Retinal pigment epithelial cell (primary cell): ENCODE measurements around the gene PCARE.
"Not testable (repeated sequence)": the region's sequence is repeated elsewhere in the genome, so short reads cannot be mapped to it uniquely, and the experiment has no call there.

Experiments used
- DNase-seq: peaks from one replicate; pipeline ENCODE4 v3.0.0-alpha.2; 2010; ENCODE audit warnings: low read depth
- H3K4me3 ChIP-seq: 2 replicates; pipeline ENCODE4 v1.5.1; 2011; ENCODE audit warnings: mild to moderate bottlenecking, low read length, control low read depth, moderate library complexity
- CTCF ChIP-seq: conservative IDR thresholded peaks from 2 replicates; pipeline ENCODE4 v1.5.1; 2011; ENCODE audit warnings: low read depth, low read length, control low read depth, inconsistent platforms

Gene PCARE

DNA sequence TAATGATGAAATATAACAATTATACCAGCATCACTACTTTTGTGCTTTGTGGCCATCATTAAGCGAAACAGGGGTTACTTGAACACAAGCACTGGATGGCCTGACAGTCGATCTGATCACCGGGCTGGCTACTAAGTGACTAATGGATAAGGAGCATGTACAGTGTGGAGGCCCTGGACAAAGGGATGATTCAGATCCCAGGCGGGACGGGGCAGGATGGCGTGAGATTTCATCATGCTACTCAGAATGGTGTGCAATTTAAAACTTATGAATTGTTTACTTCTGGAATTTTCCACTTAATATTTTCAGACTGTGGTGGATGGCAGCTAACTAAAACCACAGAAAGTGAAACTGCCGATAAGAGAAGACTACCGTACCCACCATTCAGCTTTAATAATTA lies 33.9 kb upstream of the PCARE start:
- DNase-seq, result peak; percentile 85
- no peak overlapping the region for H3K4me3 ChIP-seq
- TF ChIP-seq CTCF, result no peak

- DNase-seq, result not testable (repeated sequence)
Measured at GRCh38 chr2:29107547-29107946, 33.2 kb upstream of the PCARE start.

GRCh38 chr2:29106980-29107388 lies 32.7 kb upstream of the PCARE start:
- TF ChIP-seq CTCF, result no peak
- H3K4me3 ChIP-seq, result no peak overlapping the region
- peak; percentile 95 for DNase-seq

More at GRCh38 chr2:29107547-29107946, 33.2 kb upstream of the PCARE start:
- H3K4me3 ChIP-seq, result not testable (repeated sequence)

DNA sequence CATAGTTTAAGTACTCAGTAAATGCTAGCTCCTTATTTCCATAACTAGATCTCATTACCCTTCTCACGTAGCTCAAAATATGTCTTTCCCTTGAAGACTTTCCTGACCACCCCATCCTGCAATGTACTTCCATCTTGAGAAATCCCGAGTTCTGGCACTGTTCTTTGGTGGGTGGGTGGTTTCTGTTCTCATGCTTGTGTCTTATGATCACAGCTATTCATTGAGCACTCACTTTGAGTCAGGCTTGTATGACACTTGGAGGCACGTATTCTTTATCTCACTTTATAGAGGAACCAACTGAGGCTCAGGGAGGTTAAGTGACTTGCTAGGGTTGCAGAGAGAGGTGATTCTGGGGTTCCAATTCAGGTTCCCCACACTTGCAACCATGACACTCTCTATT lies 31.9 kb upstream of the PCARE start:
- no peak overlapping the region for H3K4me3 ChIP-seq
- DNase-seq, result no peak
- TF ChIP-seq CTCF, result no peak

- no peak for DNase-seq
- TF ChIP-seq CTCF, result no peak
- H3K4me3 ChIP-seq, result no peak overlapping the region
Measured at GRCh38 chr2:29105375-29105774, 31.1 kb upstream of the PCARE start.

GRCh38 chr2:29104688-29105087 lies 30.4 kb upstream of the PCARE start:
- DNase-seq, result no peak
- H3K4me3 ChIP-seq, result no peak overlapping the region
- TF ChIP-seq CTCF, result no peak

GRCh38 chr2:29100564-29100963 lies 26.2 kb upstream of the PCARE start:
- H3K4me3 ChIP-seq, result no peak overlapping the region
- no peak for TF ChIP-seq CTCF
- no peak for DNase-seq

DNA sequence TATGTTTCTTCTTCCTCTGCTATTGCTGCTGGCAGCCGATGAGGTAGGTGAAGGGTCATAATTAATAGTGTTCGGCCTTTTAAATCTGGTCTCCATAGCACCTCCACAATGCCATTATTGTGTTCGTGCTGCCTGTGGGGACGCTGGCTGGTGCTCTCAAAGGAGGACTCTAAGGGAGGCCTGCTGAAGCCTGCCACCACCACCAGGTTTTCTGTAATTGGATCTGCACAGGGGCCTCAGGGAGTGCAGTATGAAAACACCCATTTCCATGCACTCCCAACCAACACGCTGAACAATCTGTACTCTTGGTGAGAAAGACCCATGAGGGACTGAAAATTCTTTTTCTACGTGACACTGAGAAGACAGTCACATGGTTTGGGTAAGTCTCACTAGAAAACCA lies 23.2 kb upstream of the PCARE start:
- no peak overlapping the region for H3K4me3 ChIP-seq
- TF ChIP-seq CTCF, result no peak
- no peak for DNase-seq
